HepG2 (cell line): ENCODE results near the gene IQSEC1. TPM values are rescaled to one million over a fixed set of nuclear protein-coding genes. Genes with fewer than 3 reads are reported as not detected.

Experiments
- GFI1 ChIP-seq: sonication (generic); formaldehyde crosslinking; IDR thresholded peaks from 2 replicates; pipeline ENCODE4 v1.5.0; 2020; ENCODE audit warnings: missing genetic modification reagents, mild to moderate bottlenecking, borderline replicate concordance
- KDM6A ChIP-seq: IDR thresholded peaks from 2 replicates; pipeline ENCODE4 v1.6.1; 2016; ENCODE audit warnings: low read depth
- MIXL1 ChIP-seq: IDR thresholded peaks from 2 replicates; pipeline ENCODE4 v1.6.1; 2016
- NFE2L1 ChIP-seq: sonication (generic); formaldehyde crosslinking; IDR thresholded peaks from 2 replicates; pipeline ENCODE4 v1.4.0; 2020; ENCODE audit warnings: missing genetic modification reagents, mild to moderate bottlenecking, borderline replicate concordance
- NR2F6 ChIP-seq, 2 experiments: IDR thresholded peaks; 2 replicates each; pipeline ENCODE4 v1.6.1; 2016; ENCODE audit warnings: antibody characterized with exemption in 1 of 2, mild to moderate bottlenecking in 1 of 2
- REL ChIP-seq: sonication (generic); formaldehyde crosslinking; conservative IDR thresholded peaks from 2 replicates; pipeline ENCODE4 v1.8.0; 2022; ENCODE audit warnings: mild to moderate bottlenecking, missing genetic modification reagents, moderate library complexity
- SOX13 ChIP-seq, 3 experiments: fragments of 450-650 bp in 1 of 3; sonication (generic) in 1 of 3; formaldehyde crosslinking in 1 of 3; IDR thresholded peaks in 2 of 3; conservative IDR thresholded peaks in 1 of 3; 2 replicates each; pipeline versions ENCODE4 v1.5.0 to v1.6.1; 2016 to 2020; ENCODE audit warnings: antibody characterized with exemption in 1 of 3, mild to moderate bottlenecking in 1 of 3, missing compliant biosample characterization in 1 of 3, missing genetic modification reagents in 1 of 3, moderate library complexity in 1 of 3
- TGIF2 ChIP-seq: IDR thresholded peaks from 2 replicates; pipeline ENCODE4 v1.6.1; 2016; ENCODE audit warnings: control low read depth, missing compliant biosample characterization
- UBTF ChIP-seq: sonication (generic); formaldehyde crosslinking; IDR thresholded peaks from 2 replicates; pipeline ENCODE4 v1.4.0; 2020; ENCODE audit warnings: mild to moderate bottlenecking, missing genetic modification reagents
- ZBTB4 ChIP-seq: sonication (generic); formaldehyde crosslinking; IDR thresholded peaks from 2 replicates; pipeline ENCODE4 v1.4.0; 2020; ENCODE audit warnings: missing genetic modification reagents, mild to moderate bottlenecking, borderline replicate concordance
- ZBTB8A ChIP-seq: sonication (generic); formaldehyde crosslinking; IDR thresholded peaks from 2 replicates; pipeline ENCODE4 v1.4.0; 2020; ENCODE audit warnings: mild to moderate bottlenecking, low read depth, missing genetic modification reagents, borderline replicate concordance
- ZNF33A ChIP-seq: sonication (generic); formaldehyde crosslinking; IDR thresholded peaks from 2 replicates; pipeline ENCODE4 v1.5.1; 2020; ENCODE audit warnings: missing genetic modification reagents, mild to moderate bottlenecking, moderate library complexity, borderline replicate concordance
- ZNF484 ChIP-seq: sonication (generic); formaldehyde crosslinking; IDR thresholded peaks from 2 replicates; pipeline ENCODE4 v1.5.1; 2020; ENCODE audit warnings: mild to moderate bottlenecking, low read depth, missing genetic modification reagents, borderline replicate concordance
- ZNF672 ChIP-seq: sonication (generic); formaldehyde crosslinking; IDR thresholded peaks from 2 replicates; pipeline ENCODE4 v1.8.1; 2022; ENCODE audit warnings: missing genetic modification reagents
- ZNF674 ChIP-seq: sonication (generic); formaldehyde crosslinking; IDR thresholded peaks from 2 replicates; pipeline ENCODE4 v1.5.0; 2020; ENCODE audit warnings: low read depth, mild to moderate bottlenecking, missing genetic modification reagents
- ZNF850 ChIP-seq: sonication (generic); formaldehyde crosslinking; conservative IDR thresholded peaks from 2 replicates; pipeline ENCODE4 v1.9.0; 2021; ENCODE audit warnings: mild to moderate bottlenecking, missing genetic modification reagents
- polyA plus RNA-seq, 8 experiments: library from polyadenylated mRNA; depleted of rRNA in 3 of 8; stranded (reverse) in 7 of 8; unstranded in 1 of 8; fragments of >200 nt; fragmentation: Illumina TruSeq in 4 of 8; extraction: Trizol in 4 of 8; gene quantifications; 2 replicates each; pipeline versions ENCODE4 v1.2.1 to v1.2.3, GENCODE V29; 2011 to 2016; ENCODE audit warnings: low read depth in 4 of 8, missing spikeins in 1 of 8, mixed read lengths in 1 of 8; ENCODE audit not compliant: insufficient read depth in 1 of 8
- total RNA-seq, 5 experiments: library from RNA; depleted of rRNA; stranded (reverse); fragments of >200 nt; fragmentation: Illumina TruSeq; extraction: Trizol; gene quantifications; 2 replicates each; pipeline ENCODE4 v1.2.3, GENCODE V29; 2016; ENCODE audit warnings: low read depth in 1 of 5
- TF ChIP-seq, protein P1 (sequence below): sonication (generic); formaldehyde crosslinking; IDR thresholded peaks from 2 replicates; pipeline ENCODE4 v1.4.0; 2020; ENCODE audit warnings: missing genetic modification reagents, borderline replicate concordance

IQSEC1 gene
- total and polyA plus RNA-seq, 2 of the 13 experiments (the other 11 are each of a cell fraction or from before 2014, with no cell fraction given) = 17.4 to 20.2 TPM

DNA sequence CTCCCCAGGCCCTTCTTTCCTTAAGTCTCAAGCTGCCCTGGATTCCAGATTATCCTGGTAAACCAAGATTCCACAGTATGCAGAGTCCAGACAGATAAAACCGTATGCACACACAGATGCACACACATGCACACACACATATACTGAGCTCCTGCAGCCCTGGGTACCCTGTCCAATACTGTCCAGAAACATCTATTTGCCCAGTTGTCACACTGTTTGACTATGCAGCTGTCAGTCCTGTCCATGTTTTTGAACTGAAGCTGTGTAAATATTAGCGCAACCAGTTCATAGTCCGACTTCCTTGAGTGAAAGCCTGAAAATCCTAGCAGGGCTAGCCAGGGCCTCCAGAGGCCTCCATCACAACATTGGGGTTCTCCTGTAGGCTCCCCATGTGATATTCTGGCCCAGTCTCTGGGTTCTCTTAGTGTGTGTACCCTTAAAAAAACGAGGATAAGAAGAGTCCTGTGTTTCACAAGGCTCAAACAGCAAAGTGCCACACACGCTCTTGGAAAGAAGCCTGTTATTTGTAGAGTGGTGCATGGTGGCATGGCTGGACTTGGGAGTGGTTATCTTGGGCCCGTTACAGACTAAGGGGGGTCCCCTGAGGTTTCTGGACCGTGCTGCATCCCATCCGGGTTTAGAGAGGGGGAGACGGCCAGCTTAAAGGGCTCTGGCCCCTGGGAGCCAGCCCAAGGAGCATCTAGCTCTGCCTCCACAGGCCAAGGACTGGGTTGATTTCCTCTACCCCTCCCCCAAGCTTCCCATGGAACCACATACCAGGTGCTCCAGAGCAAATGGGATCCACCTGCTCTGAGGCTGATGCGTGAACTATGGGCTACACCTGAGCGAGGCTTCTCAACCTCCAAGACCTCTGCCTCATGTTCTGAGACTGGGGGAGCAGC lies 108.3 kb downstream of the IQSEC1 start (continued):
- TF ChIP-seq ZBTB8A (CRISPR knock-in tag) = peak; percentile 85; the same call in 1 of the 2 replicates
- TF ChIP-seq ZNF674 (CRISPR knock-in tag) = no peak
- no peak for TF ChIP-seq NFE2L1 (CRISPR knock-in tag)
- peak; percentile 83; the same call in 1 of the 2 replicates for TF ChIP-seq ZNF33A (CRISPR knock-in tag)
- peak; percentile 84; the same call in 1 of the 2 replicates for TF ChIP-seq ZBTB4 (CRISPR knock-in tag)
- peak; percentile 55 for TF ChIP-seq UBTF (CRISPR knock-in tag)
- TF ChIP-seq ZNF672 (CRISPR knock-in tag) = no peak
- peak; percentile 36; the same call in 1 of the 2 replicates for TF ChIP-seq MIXL1 (CRISPR knock-in tag)
- peak; percentile 50; the same call in 1 of the 2 replicates for TF ChIP-seq SOX13 (IDR thresholded peaks at IDR 0.05)
- TF ChIP-seq SOX13 (CRISPR knock-in tag; conservative IDR thresholded peaks at IDR 0.05 in 1 of 2, IDR thresholded peaks at IDR 0.05 in 1 of 2) = peak in 1 of 2 experiments; percentile 82; a peak in 2 of 4 replicates
- TF ChIP-seq KDM6A (CRISPR knock-in tag) = peak; percentile 94
- TF ChIP-seq REL (CRISPR knock-in tag) = no peak
- peak; percentile 98 for TF ChIP-seq TGIF2 (CRISPR knock-in tag)
- peak; percentile 59 for TF ChIP-seq NR2F6 (IDR thresholded peaks at IDR 0.05)
- peak; percentile 72; the same call in 1 of the 2 replicates for TF ChIP-seq NR2F6 (CRISPR knock-in tag; IDR thresholded peaks at IDR 0.05)
- no peak for TF ChIP-seq ZNF850 (CRISPR knock-in tag)
- peak; percentile 61; the same call in 1 of the 2 replicates for TF ChIP-seq GFI1
- TF ChIP-seq, protein P1, sequence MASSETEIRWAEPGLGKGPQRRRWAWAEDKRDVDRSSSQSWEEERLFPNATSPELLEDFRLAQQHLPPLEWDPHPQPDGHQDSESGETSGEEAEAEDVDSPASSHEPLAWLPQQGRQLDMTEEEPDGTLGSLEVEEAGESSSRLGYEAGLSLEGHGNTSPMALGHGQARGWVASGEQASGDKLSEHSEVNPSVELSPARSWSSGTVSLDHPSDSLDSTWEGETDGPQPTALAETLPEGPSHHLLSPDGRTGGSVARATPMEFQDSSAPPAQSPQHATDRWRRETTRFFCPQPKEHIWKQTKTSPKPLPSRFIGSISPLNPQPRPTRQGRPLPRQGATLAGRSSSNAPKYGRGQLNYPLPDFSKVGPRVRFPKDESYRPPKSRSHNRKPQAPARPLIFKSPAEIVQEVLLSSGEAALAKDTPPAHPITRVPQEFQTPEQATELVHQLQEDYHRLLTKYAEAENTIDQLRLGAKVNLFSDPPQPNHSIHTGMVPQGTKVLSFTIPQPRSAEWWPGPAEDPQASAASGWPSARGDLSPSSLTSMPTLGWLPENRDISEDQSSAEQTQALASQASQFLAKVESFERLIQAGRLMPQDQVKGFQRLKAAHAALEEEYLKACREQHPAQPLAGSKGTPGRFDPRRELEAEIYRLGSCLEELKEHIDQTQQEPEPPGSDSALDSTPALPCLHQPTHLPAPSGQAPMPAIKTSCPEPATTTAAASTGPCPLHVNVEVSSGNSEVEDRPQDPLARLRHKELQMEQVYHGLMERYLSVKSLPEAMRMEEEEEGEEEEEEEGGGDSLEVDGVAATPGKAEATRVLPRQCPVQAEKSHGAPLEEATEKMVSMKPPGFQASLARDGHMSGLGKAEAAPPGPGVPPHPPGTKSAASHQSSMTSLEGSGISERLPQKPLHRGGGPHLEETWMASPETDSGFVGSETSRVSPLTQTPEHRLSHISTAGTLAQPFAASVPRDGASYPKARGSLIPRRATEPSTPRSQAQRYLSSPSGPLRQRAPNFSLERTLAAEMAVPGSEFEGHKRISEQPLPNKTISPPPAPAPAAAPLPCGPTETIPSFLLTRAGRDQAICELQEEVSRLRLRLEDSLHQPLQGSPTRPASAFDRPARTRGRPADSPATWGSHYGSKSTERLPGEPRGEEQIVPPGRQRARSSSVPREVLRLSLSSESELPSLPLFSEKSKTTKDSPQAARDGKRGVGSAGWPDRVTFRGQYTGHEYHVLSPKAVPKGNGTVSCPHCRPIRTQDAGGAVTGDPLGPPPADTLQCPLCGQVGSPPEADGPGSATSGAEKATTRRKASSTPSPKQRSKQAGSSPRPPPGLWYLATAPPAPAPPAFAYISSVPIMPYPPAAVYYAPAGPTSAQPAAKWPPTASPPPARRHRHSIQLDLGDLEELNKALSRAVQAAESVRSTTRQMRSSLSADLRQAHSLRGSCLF (CRISPR knock-in tag) = no peak
- no peak for TF ChIP-seq ZNF484 (CRISPR knock-in tag)
